CD4-positive, alpha-beta T cell (primary cell): ENCODE data around the gene F5. TPM values are rescaled to one million over a fixed set of nuclear protein-coding genes. Genes with fewer than 3 reads are reported as not detected.

ENCODE experiments used
- ATAC-seq: fragments of 200-7000 bp; cut with Tn5 transposase; one replicate; pipeline ENCODE4 v1.10.0; 2022; ENCODE audit warnings: mild to moderate bottlenecking; ENCODE audit not compliant: poor library complexity
- CTCF ChIA-PET: fragments of 350-600 bp; sonication (Branson Sonifier 250); formaldehyde crosslinking; loops from one replicate; lab custom pipeline; 2021; ENCODE audit warnings: antibody characterized with exemption, inconsistent platforms; lab: Charles Lee
- POLR2A ChIA-PET: fragments of 350-600 bp; sonication (Branson Sonifier 250); formaldehyde crosslinking; loops from one replicate; lab custom pipeline; 2021; ENCODE audit warnings: antibody characterized with exemption, inconsistent platforms; lab: Charles Lee
- DNase-seq, 14 experiments: peaks; one replicate each; pipeline ENCODE4 v3.0.0-alpha.2; 2013 to 2020; ENCODE audit warnings: mixed read lengths in 2 of 14
- H3K27ac ChIP-seq, 2 donors: one replicate each; pipeline versions ENCODE4 v1.5.1 to v1.7.0; 2013; ENCODE audit warnings: low read length in 2 of 2, low read depth in 1 of 2, mild to moderate bottlenecking in 1 of 2
- H3K27me3 ChIP-seq, 2 experiments: 1 replicate in 1 of 2; 2 replicates in 1 of 2; pipeline versions ENCODE4 v1.6.1 to v1.7.0; 2013; ENCODE audit warnings: low read length in 2 of 2, control low read depth in 1 of 2, mild to moderate bottlenecking in 1 of 2, moderate library complexity in 1 of 2; ENCODE audit not compliant: insufficient read depth in 2 of 2, control insufficient read depth in 1 of 2
- H3K36me3 ChIP-seq: one replicate; pipeline ENCODE4 v1.6.1; 2013; ENCODE audit warnings: low read length, control low read depth; ENCODE audit not compliant: insufficient read depth
- H3K4me1 ChIP-seq: one replicate; pipeline ENCODE4 v1.6.1; 2013; ENCODE audit warnings: low read length, control low read depth; ENCODE audit not compliant: insufficient read depth
- H3K4me3 ChIP-seq: one replicate; pipeline ENCODE4 v1.5.1; 2013; ENCODE audit warnings: mild to moderate bottlenecking, low read length, moderate library complexity
- H3K9me3 ChIP-seq, 2 experiments: 1 replicate in 1 of 2; 2 replicates in 1 of 2; pipeline versions ENCODE4 v1.6.1 to v1.7.0; 2013; ENCODE audit warnings: low read length in 2 of 2, mild to moderate bottlenecking in 2 of 2, control low read depth in 1 of 2, moderate library complexity in 1 of 2; ENCODE audit not compliant: control insufficient read depth in 1 of 2, insufficient read depth in 1 of 2
- H3K27ac Mint-ChIP-seq: one replicate; pipeline ENCODE4 v1.8.0; 2020; ENCODE audit warnings: mixed read lengths
- H3K27me3 Mint-ChIP-seq: one replicate; pipeline ENCODE4 v1.8.0; 2021; ENCODE audit warnings: mixed read lengths
- H3K36me3 Mint-ChIP-seq: one replicate; pipeline ENCODE4 v1.8.0; 2021; ENCODE audit warnings: low read depth, mixed read lengths
- H3K4me1 Mint-ChIP-seq: one replicate; pipeline ENCODE4 v1.8.0; 2021; ENCODE audit warnings: low read depth, mixed read lengths
- H3K4me3 Mint-ChIP-seq: one replicate; pipeline ENCODE4 v1.8.0; 2020; ENCODE audit warnings: mild to moderate bottlenecking, mixed read lengths
- H3K9me3 Mint-ChIP-seq: one replicate; pipeline ENCODE4 v1.8.0; 2020; ENCODE audit warnings: mixed read lengths
- CTCF ChIP-seq: fragments of 200-600 bp; IDR thresholded peaks from one replicate; pipeline ENCODE4 v1.8.0; 2022; ENCODE audit warnings: antibody characterized with exemption, mild to moderate bottlenecking
- intact Hi-C, 2 experiments: fragments of 100-400 bp; cut with DNase I in 1 of 2; cut with micrococcal nuclease in 1 of 2; formaldehyde crosslinking; loops; one replicate each; pipeline versions ENCODE4 v1.15.1 to v1.9.0; 2023 to 2025; cut with DNase I, micrococcal nuclease
- total RNA-seq, 174 experiments: library from RNA in 2 of 174; stranded (reverse) in 2 of 174; gene quantifications; one replicate each; pipeline ENCODE4 v1.2.3 and lab custom pipeline; 2021 to 2026

The F5 gene
- total RNA-seq, 2 experiments from 2014 or later, result 5.4 to 6.2 TPM

DNA sequence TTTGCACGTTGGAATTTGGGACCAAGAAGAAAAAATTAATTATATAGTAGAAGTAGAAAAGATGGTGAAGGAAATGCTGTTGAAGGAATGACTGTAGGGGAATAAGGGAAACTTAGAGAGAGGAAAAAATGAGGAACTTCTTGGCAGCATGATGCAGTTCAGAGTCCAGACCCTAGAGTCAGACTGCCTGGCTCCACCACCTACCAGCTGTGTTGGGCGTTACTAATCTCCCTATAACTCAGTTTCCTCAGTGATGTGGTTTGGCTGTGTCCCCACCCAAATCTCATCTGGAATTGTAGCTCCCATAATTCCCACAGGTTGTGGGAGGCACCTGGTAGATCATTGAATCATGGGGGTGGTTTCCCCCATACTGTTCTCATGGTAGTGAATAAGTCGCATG is 45.0 kb upstream of the F5 start:
- no peaks in the 10 kb centered on the region for H3K36me3 ChIP-seq
- no peak for TF ChIP-seq CTCF
- ATAC-seq, result no peak
- intact Hi-C loops, result no loop called here
- H3K27me3 ChIP-seq, result no peaks in the 10 kb centered on the region
- peaks cover 10 to 21% of the 10 kb centered on the region in 2 experiments for H3K9me3 ChIP-seq
- H3K27me3 Mint-ChIP-seq, result no peaks in the 10 kb centered on the region
- no peak for DNase-seq
- H3K4me3 Mint-ChIP-seq, result no peak overlapping the region
- peaks cover 18% of the 10 kb centered on the region for H3K36me3 Mint-ChIP-seq
- H3K4me1 ChIP-seq, result peaks cover 14% of the 10 kb centered on the region
- H3K9me3 Mint-ChIP-seq, result peaks cover 7% of the 10 kb centered on the region
- H3K27ac Mint-ChIP-seq, result no peak overlapping the region
- ChIA-PET CTCF (interaction anchor here (0.8 to 1.7 kb wide), 2 partner anchors 81 to 85 kb away, joined by 3 read pairs; no protein-coding TSS in a partner anchor), POLR2A (no interaction called here)
- no peak overlapping the region for H3K4me3 ChIP-seq
- no peak overlapping the region for H3K27ac ChIP-seq
- H3K4me1 Mint-ChIP-seq, result peaks cover 47% of the 10 kb centered on the region

GRCh38 chr1:169630006-169630405 is 43.7 kb upstream of the F5 start, which contains the start of gene SELP:
SELP (minus strand) TSS chr1:169630124; CDS start chr1:169630074, 50 bp downstream.
- ChIA-PET CTCF (interaction anchor here (1.7 kb wide), 1 partner anchor 82 kb away, joined by 3 read pairs; no protein-coding TSS in a partner anchor), POLR2A (interaction anchor here (0.7 to 1.4 kb wide), 2 partner anchors 13 to 63 kb away, joined by 3 to 7 read pairs; no protein-coding TSS in a partner anchor)
- no peak for ATAC-seq
- peaks cover 21% of the 10 kb centered on the region for H3K4me1 ChIP-seq
- H3K36me3 Mint-ChIP-seq, result peaks cover 12% of the 10 kb centered on the region
- H3K27me3 Mint-ChIP-seq, result no peaks in the 10 kb centered on the region
- no peak within 1 kb of the TSS for H3K4me3 Mint-ChIP-seq
- H3K4me1 Mint-ChIP-seq, result peaks cover 58% of the 10 kb centered on the region
- peak within 1 kb of the TSS; percentile 83 for H3K27ac Mint-ChIP-seq
- H3K4me3 ChIP-seq, result no peak within 1 kb of the TSS
- intact Hi-C loops, result no loop called here
- no peaks in the 10 kb centered on the region for H3K36me3 ChIP-seq
- DNase-seq, result no peak
- peaks cover 10 to 19% of the 10 kb centered on the region in 2 experiments for H3K9me3 ChIP-seq
- no peak for TF ChIP-seq CTCF
- peaks cover 6% of the 10 kb centered on the region for H3K9me3 Mint-ChIP-seq
- no peak within 1 kb of the TSS for H3K27ac ChIP-seq
- no peaks in the 10 kb centered on the region for H3K27me3 ChIP-seq

DNA sequence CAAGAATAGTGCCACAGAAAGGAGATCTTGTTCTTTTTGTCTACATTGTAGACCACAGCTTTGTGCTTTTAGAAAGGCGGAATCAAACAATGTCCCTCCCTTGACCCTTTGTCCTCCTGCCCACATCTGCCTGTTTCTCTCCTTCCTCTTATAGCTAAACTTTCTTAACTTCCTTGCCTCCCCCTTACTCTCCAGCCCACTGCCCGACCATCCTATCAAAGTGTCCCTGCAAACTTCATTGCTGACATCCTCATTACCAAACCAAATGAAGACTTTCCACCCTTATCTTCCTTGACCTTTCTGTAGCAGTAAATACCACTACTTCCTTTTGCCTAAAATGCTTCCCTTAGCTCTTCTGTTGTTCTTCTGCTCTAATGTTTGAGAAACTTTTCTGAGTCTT is 38.6 kb upstream of the F5 start:
- Mint-ChIP-seq H3K4me3 (peak overlapping the region; percentile 2), H3K27me3 (no peaks in the 10 kb centered on the region), H3K9me3 (no peaks in the 10 kb centered on the region), H3K4me1 (peaks cover 80% of the 10 kb centered on the region), H3K36me3 (no peaks in the 10 kb centered on the region), H3K27ac (peak overlapping the region; percentile 64)
- ATAC-seq (no peak), DNase-seq (no peak)
- POLR2A ChIA-PET, result interaction anchor here (1.3 to 2.0 kb wide), 4 partner anchors 25 to 69 kb away, joined by 4 to 14 read pairs (median 5); partner anchors contain the start of gene F5
- intact Hi-C loops, result no loop called here
- no peaks in the 10 kb centered on the region for H3K36me3 ChIP-seq
- H3K9me3 ChIP-seq, result no peaks in the 10 kb centered on the region
- H3K4me3 ChIP-seq, result no peak overlapping the region
- CTCF ChIA-PET, result interaction anchor here (2.2 kb wide), 1 partner anchor 87 kb away, joined by 6 read pairs; no protein-coding TSS in a partner anchor
- no peak overlapping the region for H3K27ac ChIP-seq
- no peaks in the 10 kb centered on the region for H3K27me3 ChIP-seq
- TF ChIP-seq CTCF, result no peak
- peaks cover 41% of the 10 kb centered on the region for H3K4me1 ChIP-seq
